CD14-positive monocyte (primary cell): Measurements from ENCODE around the gene TTC28. TPM values are rescaled to one million over a fixed set of nuclear protein-coding genes. Genes with fewer than 3 reads are reported as not detected.

ENCODE experiments used
- DNase-seq, 3 donors: peaks; one replicate each; pipeline ENCODE4 v3.0.0-alpha.2; 2011 to 2022
- H2AFZ ChIP-seq: 2 replicates; pipeline ENCODE4 v1.6.0; 2012; ENCODE audit warnings: mild to moderate bottlenecking, low read depth, low read length, inconsistent platforms; ENCODE audit not compliant: insufficient read depth, poor library complexity, severe bottlenecking
- H3K27ac ChIP-seq, 2 donors: 1 replicate in 1 of 2; 2 replicates in 1 of 2; pipeline ENCODE4 v1.5.1; 2012 to 2013; ENCODE audit warnings: low read length in 2 of 2, control low read depth in 1 of 2, inconsistent platforms in 1 of 2, low read depth in 1 of 2, mild to moderate bottlenecking in 1 of 2
- H3K27me3 ChIP-seq, 2 donors: one replicate each; pipeline versions ENCODE4 v1.6.0 to v1.6.1; 2011 to 2013; ENCODE audit warnings: low read length in 2 of 2; ENCODE audit not compliant: control insufficient read depth in 2 of 2, insufficient read depth in 2 of 2
- H3K36me3 ChIP-seq, 2 donors: replicated peaks in 1 of 2; 1 replicate in 1 of 2; 2 replicates in 1 of 2; pipeline versions ENCODE4 v1.5.1 to v1.6.1; 2012 to 2013; ENCODE audit warnings: low read length in 2 of 2, control low read depth in 1 of 2, inconsistent platforms in 1 of 2, mild to moderate bottlenecking in 1 of 2; ENCODE audit not compliant: insufficient read depth in 2 of 2, control insufficient read depth in 1 of 2
- H3K4me1 ChIP-seq, 2 donors: 1 replicate in 1 of 2; 2 replicates in 1 of 2; pipeline versions ENCODE4 v1.5.1 to v1.6.1; 2012 to 2013; ENCODE audit warnings: low read length in 2 of 2, control low read depth in 1 of 2, inconsistent platforms in 1 of 2, mild to moderate bottlenecking in 1 of 2, moderate library complexity in 1 of 2; ENCODE audit not compliant: insufficient read depth in 2 of 2, control insufficient read depth in 1 of 2
- H3K4me2 ChIP-seq: replicated peaks from 2 replicates; pipeline ENCODE3; 2012; ENCODE audit warnings: low read length, moderate library complexity, mild to moderate bottlenecking; ENCODE audit not compliant: poor library complexity, severe bottlenecking; ENCODE audit errors: extremely low read depth
- H3K4me3 ChIP-seq, 3 experiments: fragments of 200-600 bp in 1 of 3; sonication (generic) in 1 of 3; replicated peaks in 1 of 3; 1 replicate in 2 of 3; 2 replicates in 1 of 3; pipeline ENCODE4 v1.5.1; 2011 to 2013; ENCODE audit warnings: low read length in 3 of 3, mild to moderate bottlenecking in 3 of 3, control low read depth in 2 of 3, low read depth in 2 of 3, inconsistent platforms in 1 of 3, moderate library complexity in 1 of 3
- H3K79me2 ChIP-seq: 2 replicates; pipeline ENCODE4 v1.6.0; 2012; ENCODE audit warnings: mild to moderate bottlenecking, control low read depth, inconsistent platforms, low read length, moderate library complexity; ENCODE audit not compliant: insufficient read depth
- H3K9ac ChIP-seq: 2 replicates; pipeline ENCODE4 v1.6.0; 2017; ENCODE audit warnings: low read length, mild to moderate bottlenecking; ENCODE audit not compliant: insufficient read depth, poor library complexity, severe bottlenecking
- H3K9me3 ChIP-seq, 2 donors: replicated peaks in 1 of 2; 1 replicate in 1 of 2; 2 replicates in 1 of 2; pipeline versions ENCODE4 v1.5.1 to v1.6.1; 2012 to 2013; ENCODE audit warnings: low read length in 2 of 2, control low read depth in 1 of 2; ENCODE audit not compliant: control insufficient read depth in 1 of 2, insufficient read depth in 1 of 2
- H4K20me1 ChIP-seq: 2 replicates; pipeline ENCODE4 v1.6.0; 2012; ENCODE audit warnings: mild to moderate bottlenecking, low read length, control low read depth, moderate library complexity; ENCODE audit not compliant: insufficient read depth
- H3K27ac Mint-ChIP-seq, 7 donors: one replicate each; pipeline ENCODE4 v1.8.0; 2020; ENCODE audit warnings: mild to moderate bottlenecking in 7 of 7, mixed read lengths in 7 of 7, moderate library complexity in 6 of 7, inconsistent platforms in 2 of 7
- H3K27me3 Mint-ChIP-seq, 3 donors: one replicate each; pipeline ENCODE4 v1.8.0; 2021 to 2022; ENCODE audit warnings: low read depth in 3 of 3, mild to moderate bottlenecking in 3 of 3, mixed read lengths in 3 of 3, moderate library complexity in 3 of 3, inconsistent platforms in 1 of 3
- H3K36me3 Mint-ChIP-seq, 2 donors: one replicate each; pipeline ENCODE4 v1.8.0; 2020; ENCODE audit warnings: mixed read lengths in 2 of 2, inconsistent platforms in 1 of 2, mild to moderate bottlenecking in 1 of 2
- H3K4me1 Mint-ChIP-seq: one replicate; pipeline ENCODE4 v1.8.0; 2020; ENCODE audit warnings: mild to moderate bottlenecking, mixed read lengths
- H3K4me3 Mint-ChIP-seq, 2 donors: one replicate each; pipeline ENCODE4 v1.8.0; 2020; ENCODE audit warnings: mild to moderate bottlenecking in 2 of 2, mixed read lengths in 2 of 2, moderate library complexity in 1 of 2
- H3K9me3 Mint-ChIP-seq, 7 donors: one replicate each; pipeline ENCODE4 v1.8.0; 2020 to 2022; ENCODE audit warnings: mixed read lengths in 7 of 7, mild to moderate bottlenecking in 6 of 7, moderate library complexity in 6 of 7, inconsistent platforms in 2 of 7
- WGBS: methylation state at CpG from one replicate; pipeline ENCODE4 v1.1.5; 2013; ENCODE audit warnings: missing lambda C conversion rate; ENCODE audit not compliant: insufficient coverage; 5-methylcytosine and 5-hydroxymethylcytosine counted together
- intact Hi-C, 2 donors: fragments of 100-400 bp; cut with micrococcal nuclease; formaldehyde crosslinking; loops; one replicate each; pipeline versions ENCODE4 v1.15.0 to v1.15.1; 2023
- polyA plus RNA-seq, 3 donors: library from polyadenylated mRNA; depleted of rRNA in 1 of 3; unstranded in 2 of 3; stranded (reverse) in 1 of 3; fragments of 300-500 nt in 2 of 3; fragments of >200 nt in 1 of 3; fragmentation: Illumina TruSeq in 2 of 3; gene quantifications; 1 replicate in 2 of 3; 2 replicates in 1 of 3; pipeline ENCODE4 v1.2.3, GENCODE V29; 2012 to 2021
- TF ChIP-seq, protein P1 (sequence below): fragments of 200-600 bp; IDR thresholded peaks from one replicate; pipeline ENCODE4 v1.8.0; 2022; ENCODE audit warnings: antibody characterized with exemption, mild to moderate bottlenecking

The TTC28 gene
- polyA plus RNA-seq, 3 donors = 0.24 to 0.61 TPM; not detected in 1

- Mint-ChIP-seq H3K4me1 (no peaks in the 10 kb centered on the region), H3K27me3 (peaks cover 0 to 3% (median 1%) of the 10 kb centered on the region in 3 donors), H3K4me3 (no peak overlapping the region), H3K9me3 (peaks cover 0 to 4% (median 0%) of the 10 kb centered on the region in 7 donors), H3K27ac (no peak overlapping the region), H3K36me3 (no peaks in the 10 kb centered on the region)
- intact Hi-C loops = no loop called here
- Histone ChIP-seq H3K4me3 (no peak overlapping the region), H2AFZ (no peak overlapping the region), H3K9me3 (no peaks in the 10 kb centered on the region), H3K4me1 (no peaks in the 10 kb centered on the region), H3K27me3 (no peaks in the 10 kb centered on the region), H4K20me1 (no peaks in the 10 kb centered on the region), H3K4me2 (no peak overlapping the region), H3K36me3 (no peaks in the 10 kb centered on the region), H3K27ac (no peak overlapping the region), H3K9ac (no peak overlapping the region), H3K79me2 (no peaks in the 10 kb centered on the region)
- TF ChIP-seq, protein P1, sequence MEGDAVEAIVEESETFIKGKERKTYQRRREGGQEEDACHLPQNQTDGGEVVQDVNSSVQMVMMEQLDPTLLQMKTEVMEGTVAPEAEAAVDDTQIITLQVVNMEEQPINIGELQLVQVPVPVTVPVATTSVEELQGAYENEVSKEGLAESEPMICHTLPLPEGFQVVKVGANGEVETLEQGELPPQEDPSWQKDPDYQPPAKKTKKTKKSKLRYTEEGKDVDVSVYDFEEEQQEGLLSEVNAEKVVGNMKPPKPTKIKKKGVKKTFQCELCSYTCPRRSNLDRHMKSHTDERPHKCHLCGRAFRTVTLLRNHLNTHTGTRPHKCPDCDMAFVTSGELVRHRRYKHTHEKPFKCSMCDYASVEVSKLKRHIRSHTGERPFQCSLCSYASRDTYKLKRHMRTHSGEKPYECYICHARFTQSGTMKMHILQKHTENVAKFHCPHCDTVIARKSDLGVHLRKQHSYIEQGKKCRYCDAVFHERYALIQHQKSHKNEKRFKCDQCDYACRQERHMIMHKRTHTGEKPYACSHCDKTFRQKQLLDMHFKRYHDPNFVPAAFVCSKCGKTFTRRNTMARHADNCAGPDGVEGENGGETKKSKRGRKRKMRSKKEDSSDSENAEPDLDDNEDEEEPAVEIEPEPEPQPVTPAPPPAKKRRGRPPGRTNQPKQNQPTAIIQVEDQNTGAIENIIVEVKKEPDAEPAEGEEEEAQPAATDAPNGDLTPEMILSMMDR = no peak
- WGBS = no CpG with 5 or more reads among the region's 1 CpG
- DNase-seq = no peak
These were observed 449.0 kb downstream of the TTC28 start for GRCh38 chr22:28230671-28231070.

DNA sequence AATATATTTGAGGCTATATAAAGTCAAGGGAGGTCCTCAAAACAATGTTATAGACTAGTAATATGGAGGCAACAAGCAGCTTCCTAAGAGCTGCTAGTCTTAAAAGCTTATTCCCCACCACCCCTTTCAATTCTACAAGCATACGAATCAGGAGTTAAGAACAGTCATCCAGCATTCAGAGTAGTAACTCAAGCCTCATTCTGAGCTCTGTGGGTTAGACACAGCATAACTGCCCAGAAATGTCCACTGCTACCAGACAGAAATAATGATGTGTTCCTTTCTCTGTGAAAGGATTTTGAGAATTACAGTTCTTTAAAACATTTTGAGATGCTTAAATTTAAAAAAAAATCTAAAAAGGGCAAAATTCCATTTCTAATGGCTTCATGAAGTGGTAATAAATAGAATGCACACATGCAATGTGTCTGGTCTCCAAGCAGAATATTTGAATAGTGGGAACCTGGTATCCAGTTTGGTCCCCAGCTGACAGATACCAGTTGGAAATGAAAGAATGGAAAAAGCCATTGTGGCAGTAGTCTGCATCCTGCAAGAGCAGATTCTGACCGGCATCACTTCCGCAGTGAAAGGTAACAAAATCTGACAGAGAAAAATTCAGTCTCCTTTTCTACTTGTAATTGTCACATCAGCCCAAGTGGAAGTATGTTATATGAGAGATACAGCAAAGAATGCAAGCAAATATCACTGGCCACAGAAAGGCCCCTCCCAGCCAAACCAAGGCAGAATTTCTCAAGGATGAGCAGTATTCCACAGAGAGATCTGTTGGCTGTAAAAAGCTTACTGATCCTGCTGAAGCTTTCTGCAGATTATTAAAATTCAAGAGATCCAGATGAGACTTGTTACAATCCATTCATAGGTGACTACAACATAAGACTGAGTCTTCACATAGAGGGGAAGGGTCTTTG, 449.8 kb downstream of the TTC28 start:
- no peaks in the 10 kb centered on the region for H3K79me2 ChIP-seq
- H3K4me1 Mint-ChIP-seq = no peaks in the 10 kb centered on the region
- no peak overlapping the region for H2AFZ ChIP-seq
- no peak overlapping the region for H3K27ac Mint-ChIP-seq
- no peaks in the 10 kb centered on the region for H3K27me3 ChIP-seq
- H3K4me2 ChIP-seq = no peak overlapping the region
- 100% methylated on average over 2 of the region's 3 CpGs for WGBS
- H3K27ac ChIP-seq = no peak overlapping the region
- H4K20me1 ChIP-seq = no peaks in the 10 kb centered on the region
- TF ChIP-seq, protein P1 = no peak
- intact Hi-C loops = no loop called here
- H3K9ac ChIP-seq = no peak overlapping the region
- no peaks in the 10 kb centered on the region for H3K36me3 Mint-ChIP-seq
- H3K27me3 Mint-ChIP-seq = peaks cover 0 to 3% (median 1%) of the 10 kb centered on the region in 3 donors
- no peak overlapping the region for H3K4me3 Mint-ChIP-seq
- DNase-seq = no peak
- no peaks in the 10 kb centered on the region for H3K36me3 ChIP-seq
- peaks cover 0 to 4% (median 0%) of the 10 kb centered on the region in 7 donors for H3K9me3 Mint-ChIP-seq
- no peaks in the 10 kb centered on the region for H3K9me3 ChIP-seq
- H3K4me1 ChIP-seq = no peaks in the 10 kb centered on the region
- no peak overlapping the region for H3K4me3 ChIP-seq
